Measurements from ENCODE around the gene CTSZ.

The CTSZ gene

DNA sequence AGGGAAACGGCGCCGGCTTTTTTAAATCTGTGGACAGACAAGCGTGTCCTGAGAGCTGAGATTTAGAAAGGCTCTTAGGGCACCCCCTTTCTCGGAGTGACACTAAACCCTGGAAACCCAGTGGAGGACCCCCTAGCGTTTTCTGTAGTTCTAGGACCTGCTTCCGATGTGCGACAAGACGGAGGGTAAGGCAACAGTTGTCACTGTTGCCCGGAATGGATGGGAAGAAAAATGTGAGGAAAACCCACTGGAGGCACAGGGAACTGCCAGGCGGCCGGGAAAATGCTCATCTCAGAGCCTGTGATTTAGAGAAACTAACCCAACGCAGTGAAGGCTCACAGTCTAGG lies 25.6 kb upstream of the CTSZ start:
- Histone ChIP-seq H3K4me1 (ENCODE audit: control insufficient read depth in 5 of 5, insufficient read depth in 5 of 5, low read length in 5 of 5) (peaks cover 3 to 47% (median 43%) of the 10 kb centered on the region in 5 donors), H3K36me3 (ENCODE audit: control insufficient read depth in 5 of 5, insufficient read depth in 5 of 5, low read length in 5 of 5) (peaks cover 42 to 61% (median 49%) of the 10 kb centered on the region in 5 donors), H3K9ac (ENCODE audit: low read length in 5 of 5) (peak overlapping the region; percentile 75 to 94 (median 78)), H3K4me3 (ENCODE audit: low read depth in 1 of 5, low read length in 5 of 5) (peak overlapping the region; percentile 68 to 92 (median 79)), H3K27me3 (ENCODE audit: control insufficient read depth in 5 of 5, insufficient read depth in 4 of 5, low read length in 5 of 5) (no peaks in the 10 kb centered on the region), H3K9me3 (ENCODE audit: control insufficient read depth in 5 of 5, low read length in 5 of 5) (no peaks in the 10 kb centered on the region), H3K27ac (ENCODE audit: low read depth, low read length) (peak overlapping the region; percentile 88)

DNA sequence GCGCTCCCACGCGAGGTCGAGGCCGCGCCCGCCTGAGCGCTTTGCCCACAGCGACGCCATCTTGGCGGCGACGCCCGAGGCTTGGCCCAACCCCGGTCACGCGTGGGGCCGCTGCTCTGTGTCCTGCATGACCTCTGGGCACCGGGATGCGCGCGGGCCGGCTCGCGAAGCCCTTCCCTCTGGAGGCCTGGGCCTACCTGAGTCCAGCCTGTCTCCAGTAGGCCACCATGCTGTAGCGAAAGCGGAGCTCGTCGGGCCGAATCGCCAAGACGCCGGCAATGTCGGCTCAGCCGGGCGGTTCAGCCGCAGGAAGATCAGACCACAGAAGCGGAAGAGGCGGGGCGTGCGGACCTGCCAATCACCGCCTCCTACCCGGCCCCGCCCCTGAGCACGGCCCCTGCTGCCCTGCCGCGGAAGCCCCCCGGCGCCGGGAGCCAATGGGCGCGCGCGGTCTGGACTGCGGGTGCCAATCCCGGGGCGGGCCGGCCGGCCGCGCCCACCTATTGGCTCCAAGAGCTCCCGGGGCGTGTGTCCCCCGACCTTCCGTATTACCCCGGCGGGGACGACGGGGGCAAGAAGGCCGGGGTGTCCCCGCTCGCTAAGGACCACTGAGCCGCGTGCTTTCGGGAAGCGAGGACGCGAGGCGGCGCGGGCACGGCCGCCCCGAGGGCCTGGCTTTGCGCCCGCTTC lies 25.1 kb upstream of the CTSZ start, which contains the start of gene ATP5F1E:
Gene ATP5F1E, minus strand, starts transcription at position 313 of the 690 bp plus-strand sequence. Its CDS starts 84 bp downstream, at position 229.
- Histone ChIP-seq H3K4me1 (ENCODE audit: control insufficient read depth in 5 of 5, insufficient read depth in 5 of 5, low read length in 5 of 5) (peaks cover 4 to 52% (median 46%) of the 10 kb centered on the region in 5 donors), H3K36me3 (ENCODE audit: control insufficient read depth in 5 of 5, insufficient read depth in 5 of 5, low read length in 5 of 5) (peaks cover 41 to 61% (median 47%) of the 10 kb centered on the region in 5 donors), H3K9ac (ENCODE audit: low read length in 5 of 5) (peak within 1 kb of the TSS; percentile 75 to 94 (median 90)), H3K27ac (ENCODE audit: low read depth, low read length) (peak within 1 kb of the TSS; percentile 88), H3K9me3 (ENCODE audit: control insufficient read depth in 5 of 5, low read length in 5 of 5) (no peaks in the 10 kb centered on the region), H3K27me3 (ENCODE audit: control insufficient read depth in 5 of 5, insufficient read depth in 4 of 5, low read length in 5 of 5) (no peaks in the 10 kb centered on the region), H3K4me3 (ENCODE audit: low read depth in 1 of 5, low read length in 5 of 5) (peak within 1 kb of the TSS; percentile 68 to 92 (median 82))

DNA sequence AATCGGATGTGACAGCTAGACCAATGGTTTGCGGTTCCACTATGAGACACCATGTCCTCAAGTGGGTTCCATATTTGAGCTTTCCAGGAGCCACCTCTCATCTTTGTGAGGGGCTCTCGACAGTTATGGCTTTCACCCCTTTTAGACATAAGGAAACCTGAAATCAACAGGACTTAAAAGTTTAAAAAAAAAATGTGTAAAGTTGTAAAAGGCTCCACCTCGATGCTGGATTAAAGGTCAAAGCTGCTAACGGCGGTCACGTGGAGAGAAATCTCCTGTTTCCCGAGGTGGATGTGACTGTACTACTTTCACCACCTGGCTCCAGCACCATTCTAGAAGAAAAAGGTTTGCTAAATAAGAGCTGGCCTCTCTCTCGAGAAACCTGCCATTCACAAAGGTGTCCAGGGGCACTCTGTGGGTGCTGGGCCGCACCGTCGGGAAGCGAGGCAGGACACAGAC lies 24.5 kb upstream of the CTSZ start:
- Histone ChIP-seq H3K4me1 (ENCODE audit: control insufficient read depth in 5 of 5, insufficient read depth in 5 of 5, low read length in 5 of 5) (peaks cover 4 to 52% (median 50%) of the 10 kb centered on the region in 5 donors), H3K27ac (ENCODE audit: low read depth, low read length) (peak overlapping the region; percentile 88), H3K9me3 (ENCODE audit: control insufficient read depth in 5 of 5, low read length in 5 of 5) (no peaks in the 10 kb centered on the region), H3K4me3 (ENCODE audit: low read depth in 1 of 5, low read length in 5 of 5) (peak overlapping the region; percentile 68 to 92 (median 82)), H3K9ac (ENCODE audit: low read length in 5 of 5) (peak overlapping the region; percentile 42 to 90 (median 85)), H3K27me3 (ENCODE audit: control insufficient read depth in 5 of 5, insufficient read depth in 4 of 5, low read length in 5 of 5) (no peaks in the 10 kb centered on the region), H3K36me3 (ENCODE audit: control insufficient read depth in 5 of 5, insufficient read depth in 5 of 5, low read length in 5 of 5) (peaks cover 39 to 59% (median 44%) of the 10 kb centered on the region in 5 donors)

DNA sequence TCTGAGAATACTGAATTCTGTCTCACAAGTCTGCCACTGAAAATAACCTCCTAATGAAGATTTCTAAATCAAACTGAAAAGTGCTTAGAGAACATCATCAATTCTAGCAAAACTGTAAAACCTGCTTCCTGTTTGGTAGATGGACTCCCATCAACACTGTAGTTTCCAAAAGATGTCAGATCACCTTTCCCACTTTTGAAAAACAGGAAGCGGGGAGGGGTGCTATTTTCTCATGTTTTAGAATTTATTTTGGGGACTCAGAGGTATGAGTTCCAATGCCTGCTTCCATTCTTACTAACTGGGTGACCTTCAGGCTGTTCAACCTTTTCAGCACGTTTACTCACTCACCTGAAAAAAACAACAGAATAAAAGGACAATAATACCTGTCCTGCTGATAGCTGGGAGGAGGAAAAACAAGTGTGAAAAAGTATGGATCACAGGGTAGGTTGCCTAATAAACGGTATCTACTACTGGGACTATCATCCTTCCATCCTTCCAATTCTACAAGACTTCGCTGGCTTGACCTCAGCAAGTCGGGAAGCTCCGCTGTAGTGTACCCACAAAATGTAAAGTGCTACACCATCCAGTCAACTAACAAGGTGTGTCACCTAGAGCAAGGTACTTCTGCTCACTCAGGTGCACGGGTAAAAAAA lies 24.0 kb upstream of the CTSZ start:
- Histone ChIP-seq H3K9me3 (ENCODE audit: control insufficient read depth in 5 of 5, low read length in 5 of 5) (no peaks in the 10 kb centered on the region), H3K27me3 (ENCODE audit: control insufficient read depth in 5 of 5, insufficient read depth in 4 of 5, low read length in 5 of 5) (no peaks in the 10 kb centered on the region), H3K9ac (ENCODE audit: low read length in 5 of 5) (peak overlapping the region in 4 of 5 donors; percentile 84 to 90 (median 86)), H3K4me3 (ENCODE audit: low read depth in 1 of 5, low read length in 5 of 5) (peak overlapping the region; percentile 68 to 92 (median 82)), H3K27ac (ENCODE audit: low read depth, low read length) (peak overlapping the region; percentile 88), H3K36me3 (ENCODE audit: control insufficient read depth in 5 of 5, insufficient read depth in 5 of 5, low read length in 5 of 5) (peaks cover 35 to 57% (median 42%) of the 10 kb centered on the region in 5 donors), H3K4me1 (ENCODE audit: control insufficient read depth in 5 of 5, insufficient read depth in 5 of 5, low read length in 5 of 5) (peaks cover 4 to 52% (median 50%) of the 10 kb centered on the region in 5 donors)

DNA sequence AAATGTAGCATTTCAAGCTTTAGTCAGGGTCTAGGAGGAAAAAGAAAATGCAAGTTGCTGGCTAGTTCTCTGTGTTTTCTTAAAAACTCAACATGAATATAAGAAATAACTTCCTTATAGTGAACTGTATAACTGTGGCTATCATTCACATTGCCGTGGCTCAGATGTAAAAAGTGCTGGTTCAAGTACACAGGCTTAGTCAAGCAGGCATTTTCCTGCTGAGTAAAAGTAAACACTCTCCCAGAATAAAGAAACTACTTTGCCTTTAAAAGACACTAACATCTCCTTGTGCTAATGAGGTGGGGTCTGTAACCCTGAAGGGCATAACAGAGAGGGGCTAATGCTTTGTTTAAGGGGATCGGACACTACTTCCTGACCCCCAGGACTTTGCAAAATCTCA lies 21.8 kb upstream of the CTSZ start:
- no peak overlapping the region for H3K4me3 ChIP-seq (ENCODE audit: low read depth in 1 of 5, low read length in 5 of 5)
- no peak overlapping the region for H3K27ac ChIP-seq (ENCODE audit: low read depth, low read length)
- peak overlapping the region; percentile 10 to 63 (median 48) for H3K9ac ChIP-seq (ENCODE audit: low read length in 5 of 5)
- no peaks in the 10 kb centered on the region for H3K27me3 ChIP-seq (ENCODE audit: control insufficient read depth in 5 of 5, insufficient read depth in 4 of 5, low read length in 5 of 5)
- peaks cover 33 to 61% (median 46%) of the 10 kb centered on the region in 5 donors for H3K36me3 ChIP-seq (ENCODE audit: control insufficient read depth in 5 of 5, insufficient read depth in 5 of 5, low read length in 5 of 5)
- H3K4me1 ChIP-seq (ENCODE audit: control insufficient read depth in 5 of 5, insufficient read depth in 5 of 5, low read length in 5 of 5): peaks cover 4 to 53% (median 51%) of the 10 kb centered on the region in 5 donors
- no peaks in the 10 kb centered on the region for H3K9me3 ChIP-seq (ENCODE audit: control insufficient read depth in 5 of 5, low read length in 5 of 5)

DNA sequence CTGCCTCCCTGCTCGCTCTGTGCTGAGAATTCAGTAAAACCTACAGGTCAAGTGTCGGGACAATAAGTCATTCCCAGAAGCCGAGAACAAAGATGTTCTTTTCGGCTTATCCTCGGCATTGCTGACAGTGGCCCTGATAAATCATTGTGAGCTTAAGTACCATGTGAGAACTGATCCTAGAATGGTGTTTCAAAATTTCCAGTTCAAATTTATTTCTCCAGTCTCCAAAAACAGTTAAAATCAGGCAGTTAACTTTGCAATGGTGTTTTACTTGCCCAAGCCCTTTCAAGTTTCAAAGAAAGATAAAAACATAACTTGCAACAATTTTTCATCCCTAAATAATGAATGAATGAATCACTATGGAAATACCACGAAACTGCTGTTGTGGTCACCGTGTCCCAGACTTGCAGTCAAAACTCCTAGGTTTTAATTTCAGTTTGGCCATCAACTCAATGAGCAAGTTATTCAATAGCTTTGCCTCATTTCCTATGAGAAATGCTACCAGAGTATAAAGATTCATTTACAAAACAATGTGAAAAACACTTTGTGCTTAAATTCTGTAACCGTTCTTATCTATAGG lies 20.8 kb upstream of the CTSZ start:
- Histone ChIP-seq H3K4me1 (ENCODE audit: control insufficient read depth in 5 of 5, insufficient read depth in 5 of 5, low read length in 5 of 5) (peaks cover 4 to 51% (median 49%) of the 10 kb centered on the region in 5 donors), H3K36me3 (ENCODE audit: control insufficient read depth in 5 of 5, insufficient read depth in 5 of 5, low read length in 5 of 5) (peaks cover 33 to 68% (median 54%) of the 10 kb centered on the region in 5 donors), H3K27ac (ENCODE audit: low read depth, low read length) (peak overlapping the region; percentile 7), H3K4me3 (ENCODE audit: low read depth in 1 of 5, low read length in 5 of 5) (no peak overlapping the region), H3K9ac (ENCODE audit: low read length in 5 of 5) (peak overlapping the region in 1 of 5 donors; percentile 47), H3K9me3 (ENCODE audit: control insufficient read depth in 5 of 5, low read length in 5 of 5) (no peaks in the 10 kb centered on the region), H3K27me3 (ENCODE audit: control insufficient read depth in 5 of 5, insufficient read depth in 4 of 5, low read length in 5 of 5) (no peaks in the 10 kb centered on the region)

DNA sequence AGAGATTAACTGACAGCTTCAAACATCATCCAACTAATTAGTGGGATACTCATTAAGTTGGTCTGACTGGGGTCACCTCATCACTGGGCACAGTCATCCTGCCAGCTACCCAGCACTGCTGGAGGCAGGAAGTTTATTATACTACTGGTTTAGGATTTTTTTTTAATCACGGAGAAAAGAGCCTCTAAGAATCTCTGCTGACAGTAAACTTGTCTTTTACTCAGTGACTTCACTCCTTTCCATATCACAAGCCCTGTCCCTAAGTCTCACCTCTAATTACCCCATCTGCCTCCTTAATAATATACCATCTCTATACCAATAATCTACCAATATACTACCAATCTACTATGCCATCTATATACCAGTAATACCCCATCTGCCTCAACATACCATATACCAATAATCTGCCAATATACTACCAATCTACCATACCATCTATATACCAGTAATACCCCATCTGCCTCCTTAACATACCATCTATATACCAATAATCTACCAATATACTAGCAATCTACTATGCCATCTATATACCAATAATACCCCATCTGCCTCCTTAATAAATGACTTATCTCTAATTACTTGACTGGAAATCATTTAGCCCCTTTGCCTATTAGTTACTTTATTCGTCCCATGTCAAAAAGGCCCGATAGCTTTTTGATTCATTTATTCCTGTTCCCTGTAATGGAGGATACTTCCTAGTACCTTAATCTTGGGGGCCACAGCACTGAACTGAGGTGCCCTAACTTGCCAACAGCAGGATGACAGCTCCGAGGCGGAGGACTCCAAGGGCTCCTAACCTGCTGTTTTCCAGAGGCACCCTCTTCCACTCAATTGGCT lies 20.1 kb upstream of the CTSZ start:
- peak overlapping the region in 1 of 5 donors; percentile 47 for H3K9ac ChIP-seq (ENCODE audit: low read length in 5 of 5)
- H3K9me3 ChIP-seq (ENCODE audit: control insufficient read depth in 5 of 5, low read length in 5 of 5): no peaks in the 10 kb centered on the region
- no peaks in the 10 kb centered on the region for H3K27me3 ChIP-seq (ENCODE audit: control insufficient read depth in 5 of 5, insufficient read depth in 4 of 5, low read length in 5 of 5)
- H3K4me3 ChIP-seq (ENCODE audit: low read depth in 1 of 5, low read length in 5 of 5): no peak overlapping the region
- H3K4me1 ChIP-seq (ENCODE audit: control insufficient read depth in 5 of 5, insufficient read depth in 5 of 5, low read length in 5 of 5): peaks cover 4 to 49% (median 45%) of the 10 kb centered on the region in 5 donors
- peak overlapping the region; percentile 7 for H3K27ac ChIP-seq (ENCODE audit: low read depth, low read length)
- peaks cover 33 to 73% (median 58%) of the 10 kb centered on the region in 5 donors for H3K36me3 ChIP-seq (ENCODE audit: control insufficient read depth in 5 of 5, insufficient read depth in 5 of 5, low read length in 5 of 5)

DNA sequence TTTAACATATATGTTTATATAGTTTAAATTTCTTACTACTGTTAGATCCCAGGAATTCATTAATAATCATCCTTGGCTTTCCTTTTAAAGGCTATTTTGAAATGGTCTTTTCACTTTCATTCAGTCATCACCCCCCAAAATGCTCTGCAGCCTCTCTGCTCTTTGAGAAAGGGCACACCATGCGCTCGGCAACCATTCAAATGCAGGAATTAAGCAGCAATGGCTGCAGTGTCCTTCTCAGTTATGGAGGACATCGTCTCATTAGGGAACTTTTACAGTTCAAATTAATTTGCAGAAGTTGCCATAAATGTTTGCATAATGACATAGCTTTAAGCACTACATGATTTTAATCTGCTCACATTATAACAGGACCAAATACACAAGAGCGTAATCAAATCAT lies 18.5 kb upstream of the CTSZ start:
- H3K36me3 ChIP-seq (ENCODE audit: control insufficient read depth in 5 of 5, insufficient read depth in 5 of 5, low read length in 5 of 5): peaks cover 33 to 77% (median 58%) of the 10 kb centered on the region in 5 donors
- H3K4me1 ChIP-seq (ENCODE audit: control insufficient read depth in 5 of 5, insufficient read depth in 5 of 5, low read length in 5 of 5): peaks cover 2 to 37% (median 31%) of the 10 kb centered on the region in 5 donors
- no peak overlapping the region for H3K4me3 ChIP-seq (ENCODE audit: low read depth in 1 of 5, low read length in 5 of 5)

DNA sequence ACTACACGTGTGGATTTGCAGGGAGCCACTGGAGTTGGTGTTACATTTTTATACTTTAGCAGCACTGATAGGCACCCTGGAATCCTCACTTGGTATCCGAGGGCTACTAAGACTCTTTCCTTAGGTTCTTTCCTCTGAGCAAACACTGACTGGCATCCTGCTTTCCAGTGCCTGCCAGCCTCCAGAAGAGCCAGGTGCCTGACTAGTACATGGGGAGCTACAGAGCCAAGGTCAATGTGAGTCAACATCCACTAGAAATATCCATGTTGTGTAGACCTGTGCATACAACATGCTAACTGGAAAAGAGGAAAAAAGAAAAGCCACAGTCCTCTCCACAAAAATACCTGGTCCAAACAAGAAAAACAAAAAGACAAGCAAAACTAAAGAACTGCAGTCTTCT lies 18.0 kb upstream of the CTSZ start:
- no peak overlapping the region for H3K27ac ChIP-seq (ENCODE audit: low read depth, low read length)
- H3K27me3 ChIP-seq (ENCODE audit: control insufficient read depth in 5 of 5, insufficient read depth in 4 of 5, low read length in 5 of 5): no peaks in the 10 kb centered on the region
- no peaks in the 10 kb centered on the region for H3K9me3 ChIP-seq (ENCODE audit: control insufficient read depth in 5 of 5, low read length in 5 of 5)
- H3K4me3 ChIP-seq (ENCODE audit: low read depth in 1 of 5, low read length in 5 of 5): no peak overlapping the region
- H3K9ac ChIP-seq (ENCODE audit: low read length in 5 of 5): no peak overlapping the region
- H3K4me1 ChIP-seq (ENCODE audit: control insufficient read depth in 5 of 5, insufficient read depth in 5 of 5, low read length in 5 of 5): peaks cover 2 to 33% (median 28%) of the 10 kb centered on the region in 5 donors
- H3K36me3 ChIP-seq (ENCODE audit: control insufficient read depth in 5 of 5, insufficient read depth in 5 of 5, low read length in 5 of 5): peaks cover 30 to 77% (median 57%) of the 10 kb centered on the region in 5 donors

More for the DNA sequence above, 18.5 kb upstream of the CTSZ start:
- no peaks in the 10 kb centered on the region for H3K27me3 ChIP-seq (ENCODE audit: control insufficient read depth in 5 of 5, insufficient read depth in 4 of 5, low read length in 5 of 5)
- H3K27ac ChIP-seq (ENCODE audit: low read depth, low read length): no peak overlapping the region
- peak overlapping the region in 1 of 5 donors; percentile 21 for H3K9ac ChIP-seq (ENCODE audit: low read length in 5 of 5)
- H3K9me3 ChIP-seq (ENCODE audit: control insufficient read depth in 5 of 5, low read length in 5 of 5): no peaks in the 10 kb centered on the region

All from subcutaneous abdominal adipose tissue (tissue), 5 donors.